Activated CD8-positive, alpha-beta memory T cell treated with anti-CD3 and anti-CD28 coated beads for 1 hour (primary cell): ENCODE measurements around the gene ATP10A.
"Not testable (repeated sequence)": the region's sequence is repeated elsewhere in the genome, so short reads cannot be mapped to it uniquely, and the experiment has no call there.

Experiments used
- DNase-seq, 2 donors: peaks; one replicate each; pipeline ENCODE4 v3.0.0-alpha.2; 2020; ENCODE audit warnings: low read depth in 1 of 2; ENCODE audit errors: extremely low read depth in 1 of 2

The ATP10A gene

DNA sequence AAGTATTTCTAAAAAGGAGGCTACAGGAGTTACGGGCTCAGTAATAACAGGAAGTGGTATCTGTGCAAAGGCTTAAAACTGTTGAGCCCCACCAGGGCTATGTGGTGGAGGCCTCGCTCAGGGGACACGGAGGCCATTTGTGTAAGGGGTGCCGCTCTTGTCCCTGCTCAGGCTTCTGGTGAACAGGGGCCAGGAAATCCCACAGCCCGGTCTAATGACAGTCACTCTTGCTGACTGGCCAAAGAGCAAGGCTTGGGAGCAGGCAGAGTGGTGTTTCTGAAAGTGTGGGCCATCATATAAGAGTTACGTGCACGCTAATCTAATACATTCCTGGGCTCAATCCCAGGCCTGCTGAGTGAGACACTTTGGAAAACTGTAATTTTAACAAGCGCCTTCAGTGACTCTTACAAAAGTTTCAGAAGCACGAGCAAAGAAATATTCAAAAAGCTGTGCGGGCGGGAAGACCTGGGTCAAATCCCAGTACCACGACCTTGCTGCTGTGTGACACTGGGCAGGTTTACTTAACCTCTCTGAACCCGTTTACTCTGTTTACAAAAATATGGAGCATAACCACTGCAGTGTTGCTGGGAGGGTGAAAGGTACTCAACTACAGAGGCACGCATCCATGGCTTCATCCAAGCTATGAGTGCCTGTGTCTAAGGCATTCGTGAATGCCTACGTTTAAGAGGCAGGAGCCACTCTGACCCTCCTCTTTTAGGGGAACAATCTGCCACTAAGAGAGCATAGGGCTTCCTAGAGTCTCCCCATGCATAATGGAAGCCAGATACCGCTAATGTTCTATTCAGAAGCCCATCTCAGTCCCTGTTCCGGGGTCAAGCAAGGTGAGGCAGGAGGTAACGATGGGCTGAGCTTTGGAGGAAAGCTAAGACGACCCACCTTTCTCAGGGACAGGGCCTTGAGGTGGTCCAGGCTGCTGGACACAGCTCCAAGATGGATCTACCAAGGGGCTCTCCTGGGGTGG is 2.0 kb downstream of the ATP10A start:
- no peak for DNase-seq

DNA sequence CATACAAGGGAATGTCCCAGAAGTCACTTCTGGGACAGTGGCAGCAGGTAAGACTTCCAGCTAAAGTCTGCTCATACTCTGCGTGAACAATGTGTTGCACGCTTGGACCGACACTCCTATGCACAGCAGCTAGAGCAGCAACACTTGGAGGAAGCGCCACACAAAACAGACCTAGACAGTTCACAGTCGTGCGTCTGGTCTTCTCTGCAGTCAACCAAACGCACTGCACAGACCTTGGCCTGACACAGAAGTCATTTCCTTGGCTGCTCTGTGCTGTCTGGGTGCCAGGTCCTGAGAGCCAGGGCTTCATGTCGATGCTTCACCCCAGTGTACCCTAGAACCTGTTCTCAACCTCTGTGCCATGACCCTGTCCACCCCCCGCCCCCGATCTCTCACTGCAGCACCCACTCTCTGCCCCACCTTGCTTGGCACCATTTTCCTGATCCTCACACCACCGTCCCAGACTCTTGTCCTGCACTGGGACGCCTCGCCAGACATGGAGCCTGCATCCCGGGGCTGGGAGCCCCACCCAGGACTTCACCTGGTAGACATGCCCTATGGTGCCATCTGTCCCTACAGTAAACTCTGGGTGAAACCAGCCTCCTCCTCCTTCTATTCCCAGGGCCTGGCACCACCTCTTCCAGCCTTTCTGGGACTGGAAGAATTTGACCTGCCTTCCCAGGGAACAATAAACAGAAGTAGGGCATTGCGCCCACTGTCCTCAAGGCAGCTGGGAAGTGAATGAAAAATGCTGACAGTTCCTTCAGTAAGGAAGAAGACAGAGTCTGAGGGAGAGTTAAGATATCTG is 3.1 kb downstream of the ATP10A start:
- no peak for DNase-seq

DNA sequence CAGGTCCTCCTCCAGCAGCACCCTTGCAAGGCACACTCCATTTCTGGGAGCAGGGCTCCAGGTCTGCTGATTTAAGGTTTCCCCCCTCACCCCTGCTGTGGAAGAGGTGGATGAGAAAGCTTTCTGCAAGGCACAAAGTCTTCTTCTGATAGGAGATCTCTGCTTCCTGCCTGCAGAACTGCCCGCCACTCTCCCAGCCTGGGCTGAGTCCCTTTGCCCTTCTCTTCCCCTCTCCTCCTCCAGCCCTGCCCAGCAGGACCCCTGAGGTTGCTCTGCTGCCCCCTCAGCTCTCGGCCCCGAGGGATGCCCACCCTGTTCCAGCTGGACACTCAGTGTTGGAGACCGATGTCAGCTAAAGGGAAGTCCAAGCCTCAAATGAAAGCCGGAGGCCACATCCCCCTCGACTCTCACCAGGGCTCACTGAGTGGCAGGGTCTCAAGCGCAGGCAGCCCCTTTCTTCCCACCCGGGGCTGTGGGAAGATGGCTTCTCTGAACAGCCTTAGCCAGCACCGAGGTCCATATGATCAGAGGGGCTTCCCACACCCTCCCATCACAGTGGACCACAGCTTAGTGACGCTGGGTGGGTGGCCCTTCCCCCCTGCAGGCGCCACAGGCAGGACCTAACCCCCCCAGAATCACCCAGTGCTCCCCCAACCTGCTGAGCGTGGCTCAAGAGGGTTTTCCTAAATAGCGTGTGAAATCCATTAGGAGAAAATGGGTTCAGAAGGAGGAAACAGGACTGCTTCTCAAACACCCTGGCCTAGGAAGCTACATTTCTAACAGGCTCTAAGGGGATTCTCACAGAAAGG is 4.0 kb downstream of the ATP10A start:
- DNase-seq: no peak

GRCh38 chr15:25856059-25856458 is 7.1 kb downstream of the ATP10A start:
- DNase-seq: not testable (repeated sequence)

DNA sequence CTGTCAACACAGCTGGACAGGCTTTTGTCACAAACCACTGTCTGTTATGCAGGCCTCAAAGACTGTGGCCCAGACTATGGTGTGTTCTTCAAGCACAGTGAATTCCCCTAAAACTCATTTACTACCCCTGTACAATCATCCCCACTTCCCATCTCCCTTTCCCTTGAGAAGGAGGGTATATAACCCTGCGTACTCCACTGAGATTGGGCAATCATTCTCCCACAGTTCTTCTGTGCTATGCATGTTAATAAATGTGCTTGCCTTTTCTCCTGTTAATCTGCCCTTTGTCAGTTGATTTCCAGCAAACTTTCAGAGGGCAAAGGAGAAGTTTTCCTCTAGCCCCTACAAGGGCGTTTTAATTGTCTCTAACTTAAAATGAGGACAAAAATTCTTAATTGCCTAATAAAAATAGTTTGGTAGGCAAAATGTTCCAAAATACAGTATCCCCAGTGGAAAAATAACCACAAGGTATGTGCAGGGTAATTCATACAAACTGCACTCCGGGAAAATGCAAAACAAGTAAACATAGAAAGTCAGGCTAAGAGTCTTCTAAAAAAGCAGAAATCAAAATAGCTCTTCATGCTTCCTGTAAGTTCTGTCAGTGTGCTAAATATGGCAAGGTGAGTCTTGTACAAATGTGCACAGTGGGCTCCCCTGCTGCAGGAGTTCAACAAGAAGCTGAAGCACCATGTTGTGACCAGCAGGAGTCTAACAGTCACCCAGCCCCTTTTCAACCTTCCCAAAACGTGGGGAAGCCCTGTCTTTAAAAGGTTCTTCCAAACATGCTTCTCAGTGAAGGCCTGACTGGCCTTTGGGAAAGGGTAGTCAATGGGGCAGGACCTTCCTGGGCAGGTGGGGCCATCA is 10.2 kb downstream of the ATP10A start:
- DNase-seq: no peak

GRCh38 chr15:25852027-25852426 is 11.1 kb downstream of the ATP10A start:
- no peak for DNase-seq

DNA sequence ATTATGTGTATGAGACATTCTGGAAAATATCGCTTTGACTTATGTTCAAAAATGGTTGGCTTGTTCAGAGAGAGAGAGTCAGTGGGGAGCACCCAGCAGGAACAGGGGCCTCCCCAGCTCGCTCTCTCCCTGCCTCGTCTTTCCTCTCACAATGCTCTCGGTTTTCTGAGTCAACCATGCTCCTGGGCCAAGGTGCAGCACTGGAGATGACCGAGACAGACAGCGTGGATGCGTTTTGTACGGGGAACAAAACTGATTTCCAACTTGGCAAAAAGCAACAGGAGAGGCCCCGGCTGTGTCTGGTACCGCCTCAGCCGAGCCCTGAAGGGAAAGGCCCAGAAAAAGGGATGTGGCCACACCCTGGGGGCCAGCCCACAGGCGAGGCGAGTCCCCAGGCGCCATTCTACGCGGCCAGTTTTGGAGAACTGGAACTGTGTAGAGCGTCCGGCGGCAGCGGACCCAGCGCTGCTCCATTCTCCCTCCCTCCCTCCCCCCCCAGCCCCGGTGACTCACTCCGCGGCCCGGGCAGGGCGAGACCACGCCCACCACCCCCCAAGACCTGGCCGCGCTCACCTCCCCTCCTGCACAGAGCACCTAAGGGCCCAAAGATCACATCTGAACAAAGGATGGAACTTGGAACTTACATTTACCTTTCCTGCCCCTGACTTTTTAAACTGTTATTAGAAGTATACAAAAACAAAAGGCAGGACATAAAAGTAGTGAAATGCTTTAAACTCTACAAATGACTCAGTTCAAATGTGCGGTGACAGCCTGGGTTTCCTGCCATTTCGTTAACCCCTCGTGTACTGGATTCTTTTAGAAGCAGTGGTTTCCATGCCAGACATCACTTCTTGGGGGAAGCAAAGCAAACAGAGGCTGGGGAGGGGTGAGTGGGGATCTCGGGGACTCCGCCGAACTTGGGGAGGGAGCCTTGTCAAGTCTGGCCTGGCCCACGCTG is 12.7 kb downstream of the ATP10A start:
- DNase-seq: peak; percentile 31 to 66

DNA sequence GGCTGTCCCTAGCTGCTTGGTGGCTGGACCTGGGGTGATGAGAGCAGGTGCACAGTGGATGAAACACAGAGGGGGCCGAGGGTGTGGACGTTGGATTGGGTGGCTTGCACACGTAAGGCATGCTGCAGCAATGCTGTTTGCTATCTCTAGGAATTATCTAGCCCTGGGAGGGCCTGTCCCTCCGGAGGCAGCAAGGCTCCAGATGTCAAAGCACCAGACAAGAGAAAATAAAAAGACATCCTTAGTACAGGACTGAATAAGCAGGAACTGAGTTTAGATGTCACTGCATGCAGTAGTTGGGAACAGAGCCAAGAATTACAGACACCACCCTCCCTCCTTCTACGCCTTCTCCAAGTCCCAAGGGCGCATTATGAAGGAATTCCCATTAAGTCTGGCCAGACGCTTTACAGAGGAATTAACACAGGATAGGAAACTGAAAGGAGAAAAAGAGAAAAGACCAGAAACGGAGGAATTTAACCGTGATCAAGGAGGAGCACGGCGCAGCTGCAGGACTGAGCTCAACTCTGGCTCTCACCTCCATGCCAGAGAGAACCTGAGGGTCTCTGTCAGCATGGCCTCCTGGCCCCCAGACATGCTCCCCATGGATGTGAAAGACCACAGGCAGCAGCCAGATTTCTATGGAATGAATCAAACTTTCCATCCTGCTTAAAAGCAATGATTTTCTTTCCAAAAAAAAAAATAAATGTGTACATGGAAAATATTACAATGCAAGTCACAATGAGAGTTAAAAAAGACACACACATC is 13.8 kb downstream of the ATP10A start:
- no peak for DNase-seq

GRCh38 chr15:25848784-25849156 is 14.4 kb downstream of the ATP10A start:
- no peak for DNase-seq

DNA sequence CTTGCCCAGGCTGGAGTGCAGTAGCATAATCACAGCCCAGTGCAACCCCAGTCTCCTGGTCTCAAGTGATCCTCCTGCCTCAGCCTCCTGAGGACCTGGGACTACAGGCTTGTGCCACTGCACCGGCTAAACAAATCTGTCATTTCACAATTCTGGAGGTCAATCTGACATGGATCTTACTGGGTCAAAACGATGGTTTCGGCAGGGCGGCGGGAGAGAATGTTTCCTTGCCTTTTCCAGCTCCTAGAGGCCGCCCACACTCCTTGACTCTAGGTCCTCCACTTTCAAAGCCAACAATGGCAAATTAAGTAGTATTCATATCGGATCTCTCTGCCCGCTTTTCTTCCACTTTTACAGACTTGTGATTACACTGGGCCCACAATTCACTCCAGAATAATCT is 14.8 kb downstream of the ATP10A start:
- DNase-seq: no peak

DNA sequence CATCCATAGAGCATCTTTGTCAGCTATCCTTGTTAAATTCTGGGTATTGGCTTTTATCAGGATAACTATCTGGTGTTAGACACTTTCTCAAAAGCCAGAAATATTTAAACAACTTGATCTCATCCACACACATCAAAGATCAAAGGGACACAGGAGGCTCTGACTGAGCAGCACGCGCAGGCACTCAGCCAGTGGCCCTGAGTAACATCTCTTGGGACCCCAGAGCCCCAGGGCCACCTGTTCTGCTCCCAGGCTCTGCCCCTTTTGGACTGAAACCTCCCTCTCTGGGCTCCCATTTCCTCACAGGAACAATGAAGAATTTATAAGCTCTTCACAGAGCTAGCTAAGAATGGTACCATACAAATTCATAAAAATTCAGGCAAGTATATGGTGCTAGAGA is 16.1 kb downstream of the ATP10A start:
- DNase-seq: no peak

DNA sequence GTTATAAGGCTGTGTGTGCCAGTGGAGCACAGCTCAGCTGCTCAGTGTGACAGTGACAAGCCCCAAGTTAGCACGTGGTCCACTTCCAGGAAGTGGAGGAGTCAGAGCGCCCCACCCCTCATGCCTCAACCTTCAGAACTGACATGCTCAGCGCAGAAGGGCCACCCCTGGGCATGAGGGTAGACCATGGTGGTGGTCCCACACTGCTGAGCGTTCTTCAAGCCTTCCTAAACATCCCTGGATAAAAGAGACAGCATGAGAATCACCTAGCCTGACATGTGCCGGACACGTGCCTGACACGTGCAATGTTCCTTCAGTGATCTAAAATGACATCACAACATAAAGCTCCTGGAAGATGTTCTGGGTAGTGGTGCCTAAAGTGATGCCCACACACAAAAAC is 16.8 kb downstream of the ATP10A start:
- DNase-seq: peak; percentile 20 to 36

DNA sequence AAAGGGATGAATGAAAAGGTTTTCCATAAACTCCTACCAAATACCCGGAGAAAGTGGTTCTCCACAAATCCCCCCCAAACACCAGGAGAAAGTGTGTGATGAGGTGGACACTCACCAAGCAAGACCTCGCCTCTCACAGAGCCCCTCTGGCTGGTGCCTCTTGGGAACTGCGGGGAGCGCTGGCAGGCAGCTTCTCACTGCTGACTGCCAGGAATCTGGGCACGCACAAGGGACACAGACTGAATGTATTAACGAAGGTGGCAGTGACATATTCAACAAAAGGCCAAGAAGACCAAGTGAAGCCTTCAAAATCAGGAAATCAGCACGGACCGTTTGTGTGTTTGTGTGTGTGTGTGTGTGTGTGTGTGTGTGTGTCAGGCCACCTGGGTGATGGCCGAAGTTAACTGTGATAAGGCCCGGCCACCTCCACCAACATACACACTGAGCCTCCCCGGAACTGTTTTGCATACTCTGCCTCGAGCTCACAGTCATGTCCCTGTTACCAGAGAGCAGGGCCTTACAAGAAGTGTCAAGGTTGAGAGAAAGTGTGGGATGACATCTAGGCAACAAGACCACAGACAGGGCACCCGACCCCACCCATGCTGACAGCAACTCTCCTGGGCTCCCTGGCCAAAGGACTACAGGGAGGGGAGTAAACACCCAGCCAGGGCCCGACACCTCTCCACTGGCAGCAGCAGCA is 18.0 kb downstream of the ATP10A start:
- DNase-seq: no peak

DNA sequence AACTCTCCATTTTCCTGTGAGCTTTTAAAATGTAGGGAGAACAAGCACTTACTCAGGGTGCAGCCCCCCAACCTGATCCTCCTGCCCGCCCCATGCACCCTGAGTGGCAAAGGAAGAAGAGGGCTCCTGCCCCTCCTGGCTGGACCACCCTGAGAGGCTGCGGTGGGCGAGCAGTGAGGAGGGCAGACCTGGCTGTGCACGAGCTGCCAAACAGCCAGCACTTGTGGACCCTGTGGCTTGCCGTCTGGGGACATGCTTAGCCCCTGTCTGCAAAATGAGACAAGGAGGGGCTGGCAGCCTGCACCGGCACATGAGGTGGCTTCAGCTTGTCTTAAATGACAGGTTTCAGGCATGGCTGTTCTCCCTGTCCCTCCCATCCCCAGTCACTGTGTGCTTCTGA is 18.6 kb downstream of the ATP10A start:
- no peak for DNase-seq

DNA sequence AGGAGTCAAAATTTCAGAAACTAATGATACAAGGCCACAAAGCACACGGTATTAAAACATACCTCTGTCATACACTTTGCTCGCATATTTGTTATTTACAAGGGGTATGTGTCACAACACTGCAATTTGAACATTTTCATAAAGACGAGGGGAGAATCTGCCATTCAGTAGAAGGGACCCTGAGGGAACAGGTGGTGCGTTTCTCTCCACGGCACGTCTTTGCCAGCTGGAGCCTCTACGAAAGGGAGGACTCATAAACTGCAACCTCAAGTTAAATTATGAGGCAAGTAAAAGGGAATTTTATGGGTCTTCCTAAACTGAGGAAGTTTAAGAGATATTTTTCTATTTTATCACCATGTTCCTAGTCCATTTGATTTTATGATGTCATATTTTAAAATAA is 19.1 kb downstream of the ATP10A start:
- no peak for DNase-seq

GRCh38 chr15:25839638-25840156 is 23.4 kb downstream of the ATP10A start:
- DNase-seq: no peak

GRCh38 chr15:25838871-25839195 is 24.3 kb downstream of the ATP10A start:
- no peak for DNase-seq
